Lower leg skin (tissue), 3 donors: ENCODE results near the gene SSTR3.

Experiments
- POLR2A ChIP-seq, 2 donors: fragments of 450-650 bp; IDR thresholded peaks; one replicate each; pipeline ENCODE4 v1.6.1; 2016 to 2017; ENCODE audit warnings: antibody characterized with exemption in 2 of 2, mild to moderate bottlenecking in 1 of 2, moderate library complexity in 1 of 2
- TF ChIP-seq, protein P1 (sequence below), 3 donors: fragments of 450-650 bp; IDR thresholded peaks; one replicate each; pipeline ENCODE4 v1.5.1; 2016; ENCODE audit warnings: antibody characterized with exemption in 3 of 3, mild to moderate bottlenecking in 3 of 3, moderate library complexity in 2 of 3

DNA sequence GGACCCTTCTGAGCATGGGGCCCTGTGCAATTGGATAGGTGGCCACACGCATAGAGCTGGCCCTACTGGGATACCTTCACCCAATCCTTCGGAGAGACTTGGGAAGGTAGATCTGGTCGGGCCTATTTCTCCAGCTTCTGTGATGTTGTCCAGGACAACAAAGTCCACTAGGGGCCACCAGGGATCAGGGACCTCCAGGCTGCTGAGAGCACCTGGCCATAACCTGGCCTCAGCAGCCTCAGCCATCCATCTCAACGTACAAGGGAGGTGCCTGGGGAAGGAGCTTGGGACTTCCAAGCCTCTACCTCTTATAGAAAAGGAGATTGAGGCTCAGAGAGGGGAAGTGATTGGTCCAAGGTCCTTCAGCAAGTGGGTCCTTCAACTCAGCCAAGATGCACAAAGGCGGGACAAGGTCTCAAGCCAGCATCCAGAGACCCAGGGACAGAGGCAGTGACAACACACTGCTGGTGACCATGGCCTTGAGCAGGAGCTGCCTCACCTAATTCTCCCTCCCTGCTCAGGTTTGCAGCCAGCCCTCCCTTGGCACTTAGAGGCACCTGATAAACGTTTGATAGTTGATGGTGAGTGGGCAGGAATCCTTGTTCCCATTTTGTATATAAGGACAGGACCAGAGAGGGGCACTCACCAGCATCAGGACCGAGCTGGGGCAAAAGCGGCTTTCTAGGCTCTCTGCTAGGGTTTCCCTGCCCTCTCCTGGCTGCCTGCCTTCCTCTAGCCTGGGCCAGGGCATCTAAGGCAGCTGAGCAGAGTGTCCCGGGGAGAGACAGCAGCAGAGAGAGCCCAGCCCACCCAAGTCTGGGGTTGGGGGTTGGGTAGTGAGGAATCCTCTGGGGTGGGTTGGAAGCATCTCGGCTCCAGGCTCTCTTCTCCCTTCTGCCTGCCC lies 27.3 kb upstream of the SSTR3 start:
- no peak for TF ChIP-seq POLR2A (IDR thresholded peaks at IDR 0.05)
- TF ChIP-seq, protein P1, sequence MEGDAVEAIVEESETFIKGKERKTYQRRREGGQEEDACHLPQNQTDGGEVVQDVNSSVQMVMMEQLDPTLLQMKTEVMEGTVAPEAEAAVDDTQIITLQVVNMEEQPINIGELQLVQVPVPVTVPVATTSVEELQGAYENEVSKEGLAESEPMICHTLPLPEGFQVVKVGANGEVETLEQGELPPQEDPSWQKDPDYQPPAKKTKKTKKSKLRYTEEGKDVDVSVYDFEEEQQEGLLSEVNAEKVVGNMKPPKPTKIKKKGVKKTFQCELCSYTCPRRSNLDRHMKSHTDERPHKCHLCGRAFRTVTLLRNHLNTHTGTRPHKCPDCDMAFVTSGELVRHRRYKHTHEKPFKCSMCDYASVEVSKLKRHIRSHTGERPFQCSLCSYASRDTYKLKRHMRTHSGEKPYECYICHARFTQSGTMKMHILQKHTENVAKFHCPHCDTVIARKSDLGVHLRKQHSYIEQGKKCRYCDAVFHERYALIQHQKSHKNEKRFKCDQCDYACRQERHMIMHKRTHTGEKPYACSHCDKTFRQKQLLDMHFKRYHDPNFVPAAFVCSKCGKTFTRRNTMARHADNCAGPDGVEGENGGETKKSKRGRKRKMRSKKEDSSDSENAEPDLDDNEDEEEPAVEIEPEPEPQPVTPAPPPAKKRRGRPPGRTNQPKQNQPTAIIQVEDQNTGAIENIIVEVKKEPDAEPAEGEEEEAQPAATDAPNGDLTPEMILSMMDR (IDR thresholded peaks at IDR 0.05) = no peak
